Tongue (tissue), 2 donors: ENCODE measurements around the gene ANTXR1. TPM values are rescaled to one million over a fixed set of nuclear protein-coding genes. Genes with fewer than 3 reads are reported as not detected.

Source experiments
- DNase-seq: peaks from one replicate; pipeline ENCODE4 v3.0.0-alpha.2; 2015
- total RNA-seq: library from RNA; depleted of rRNA; stranded (reverse); fragments of >200 nt; gene quantifications from one replicate; pipeline ENCODE4 v1.2.3, GENCODE V29; 2014

The ANTXR1 gene
- total RNA-seq, 1 donor from 2014 or later = 104 TPM

- DNase-seq = no peak
Measured at GRCh38 chr2:69099541-69099940, 86.6 kb downstream of the ANTXR1 start.

- peak; percentile 60 for DNase-seq
Measured at GRCh38 chr2:69100220-69100723, 87.3 kb downstream of the ANTXR1 start.

- no peak for DNase-seq
Measured at GRCh38 chr2:69102041-69102593, 89.1 kb downstream of the ANTXR1 start.

- peak; percentile 29 for DNase-seq
Measured at GRCh38 chr2:69103419-69103818, 90.4 kb downstream of the ANTXR1 start.

- peak; percentile 49 for DNase-seq
Measured at GRCh38 chr2:69104261-69104660, 91.3 kb downstream of the ANTXR1 start.

- peak; percentile 33 for DNase-seq
Measured at GRCh38 chr2:69109255-69109654, 96.3 kb downstream of the ANTXR1 start.

GRCh38 chr2:69111076-69111475 is 98.1 kb downstream of the ANTXR1 start:
- DNase-seq = peak; percentile 61

- DNase-seq = no peak
Measured at GRCh38 chr2:69113627-69114026, 100.6 kb downstream of the ANTXR1 start.

GRCh38 chr2:69114534-69114933 is 101.6 kb downstream of the ANTXR1 start:
- DNase-seq = no peak

GRCh38 chr2:69116438-69116837 is 103.5 kb downstream of the ANTXR1 start:
- no peak for DNase-seq

GRCh38 chr2:69118609-69119008 is 105.6 kb downstream of the ANTXR1 start:
- DNase-seq = no peak

- DNase-seq = no peak
Measured at GRCh38 chr2:69119104-69119894, 106.3 kb downstream of the ANTXR1 start.

- no peak for DNase-seq
Measured at GRCh38 chr2:69122271-69122670, 109.3 kb downstream of the ANTXR1 start.

- no peak for DNase-seq
Measured at GRCh38 chr2:69123182-69123581, 110.2 kb downstream of the ANTXR1 start.

- no peak for DNase-seq
Measured at GRCh38 chr2:69124343-69124742, 111.4 kb downstream of the ANTXR1 start.

GRCh38 chr2:69125816-69126215 is 112.8 kb downstream of the ANTXR1 start:
- DNase-seq = no peak

GRCh38 chr2:69126341-69126740 is 113.4 kb downstream of the ANTXR1 start:
- no peak for DNase-seq

GRCh38 chr2:69131452-69131851 is 118.5 kb downstream of the ANTXR1 start:
- DNase-seq = no peak

- no peak for DNase-seq
Measured at GRCh38 chr2:69131983-69132675, 119.2 kb downstream of the ANTXR1 start.

- DNase-seq = no peak
Measured at GRCh38 chr2:69132960-69133590, 120.1 kb downstream of the ANTXR1 start.

GRCh38 chr2:69133898-69134297 is 120.9 kb downstream of the ANTXR1 start:
- no peak for DNase-seq

- DNase-seq = no peak
Measured at GRCh38 chr2:69134306-69134945, 121.4 kb downstream of the ANTXR1 start.
